OCI-M2 (cell line): ENCODE measurements around the gene VPS16.
"Not testable (repeated sequence)": the region's sequence is repeated elsewhere in the genome, so short reads cannot be mapped to it uniquely, and the experiment has no call there.

ENCODE experiments used
- DNase-seq: peaks from one replicate; lab custom pipeline; 2025; ENCODE audit not compliant: unreplicated experiment; lab: John Stamatoyannopoulos, UW

Gene VPS16

DNA sequence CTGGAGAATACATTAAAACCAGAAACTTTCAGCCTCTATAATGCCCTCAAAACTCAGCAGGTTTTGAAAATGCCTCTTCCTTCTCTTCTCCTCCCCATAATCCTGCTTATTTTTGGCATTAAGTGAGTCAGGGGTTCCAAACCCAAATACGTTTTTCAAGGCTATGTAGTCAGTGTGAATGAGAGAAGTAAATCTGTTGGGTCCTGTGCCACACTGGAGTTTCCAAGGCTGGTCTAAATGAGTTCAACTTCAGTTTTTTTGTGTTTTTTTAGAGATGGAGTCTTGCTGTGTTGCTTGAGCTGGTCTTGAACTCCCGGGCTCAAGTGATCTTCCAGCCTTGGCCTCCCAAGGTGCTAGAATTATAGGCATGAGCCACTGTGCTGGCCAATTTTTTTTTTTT is 53.7 kb downstream of the VPS16 start:
- DNase-seq = no peak

DNA sequence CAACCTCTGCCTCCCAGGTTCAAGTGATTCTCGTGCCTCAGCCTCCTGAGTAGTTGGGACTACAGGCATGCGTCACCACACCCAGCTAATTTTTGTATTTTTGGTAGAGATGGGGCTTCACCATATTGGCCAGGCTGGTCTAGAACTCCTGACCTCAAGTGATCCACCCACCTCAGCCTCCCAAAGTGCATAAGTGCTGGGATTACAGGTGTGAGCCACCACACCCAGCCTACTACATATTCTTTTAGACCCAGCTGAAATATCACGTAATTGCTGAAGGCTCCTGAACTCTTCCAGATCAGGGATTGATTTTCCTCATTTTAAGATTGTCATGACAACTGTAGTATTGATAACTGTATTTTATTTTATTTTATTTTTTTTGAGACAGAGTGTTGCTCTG is 54.6 kb downstream of the VPS16 start:
- not testable (repeated sequence) for DNase-seq

DNA sequence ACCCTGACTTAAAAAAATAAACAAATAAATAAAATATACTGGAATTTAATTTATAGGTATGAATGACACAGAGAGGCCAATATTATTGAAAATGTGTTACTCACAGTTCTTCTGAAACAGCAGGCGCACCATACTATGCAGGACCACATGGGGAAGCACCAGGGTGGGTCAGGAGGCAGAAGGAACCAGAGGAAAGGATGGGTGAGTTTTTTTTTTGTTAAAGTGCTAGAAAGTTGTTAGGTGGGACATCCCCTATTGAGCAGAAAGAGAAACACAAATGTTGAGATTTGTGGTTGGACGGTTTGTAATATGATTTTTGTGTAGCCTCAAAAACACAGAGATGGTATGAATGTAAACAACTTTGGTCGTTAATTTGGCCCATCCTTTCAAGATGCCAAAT is 58.7 kb downstream of the VPS16 start:
- no peak for DNase-seq

DNA sequence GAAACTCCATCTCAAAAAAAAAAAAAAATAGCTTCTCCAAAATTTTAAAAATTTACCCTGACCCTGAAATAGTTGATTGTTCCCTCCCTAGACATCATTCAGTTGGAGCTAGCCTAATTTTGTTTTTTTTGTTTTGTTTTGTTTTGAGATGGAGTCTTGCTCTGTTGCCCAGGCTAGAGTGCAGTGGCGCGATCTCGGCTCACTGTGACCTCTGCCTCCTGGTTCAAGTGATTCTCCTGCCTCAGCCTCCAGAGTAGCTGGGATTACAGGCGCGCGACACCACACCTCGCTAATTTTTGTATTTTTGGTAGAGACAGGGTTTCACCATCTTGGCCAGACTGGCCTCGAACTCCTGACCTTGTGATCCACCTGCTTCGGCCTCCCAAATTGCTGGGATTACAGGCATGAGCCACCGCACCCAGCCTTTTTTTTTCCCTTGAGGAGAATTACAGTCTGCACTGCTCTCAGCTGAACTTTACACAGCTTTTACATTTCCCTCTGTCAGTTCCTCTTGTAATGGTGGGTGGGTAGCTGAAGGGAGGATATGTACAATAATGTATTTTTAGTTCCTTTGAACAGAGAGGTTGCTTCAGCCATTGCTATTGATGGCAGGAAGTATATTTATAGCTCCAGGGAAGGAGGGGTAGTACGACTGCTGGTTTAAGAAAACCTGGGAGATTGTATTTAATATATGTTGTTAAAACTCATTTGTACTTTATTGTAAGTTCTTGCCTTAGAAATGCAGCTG is 60.5 kb downstream of the VPS16 start:
- DNase-seq = no peak

DNA sequence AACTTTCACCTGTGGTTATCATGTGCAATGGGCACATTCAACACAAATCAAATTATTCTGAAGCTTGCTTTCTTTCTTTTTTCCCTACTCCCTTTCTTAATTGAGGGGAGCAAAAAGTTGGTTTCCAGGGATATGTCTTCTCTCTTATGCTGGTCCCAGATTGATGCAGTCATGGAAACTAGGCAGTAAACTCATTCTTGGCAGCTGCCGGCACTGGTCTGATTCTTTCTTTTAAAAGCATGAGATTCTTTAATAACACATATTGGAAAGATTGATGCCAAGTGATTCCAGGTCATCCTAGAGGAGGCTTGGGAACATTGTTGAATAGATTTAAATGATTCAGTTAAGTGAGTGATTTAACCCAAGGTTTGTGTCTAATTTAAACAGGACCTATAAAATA is 61.7 kb downstream of the VPS16 start:
- no peak for DNase-seq

DNA sequence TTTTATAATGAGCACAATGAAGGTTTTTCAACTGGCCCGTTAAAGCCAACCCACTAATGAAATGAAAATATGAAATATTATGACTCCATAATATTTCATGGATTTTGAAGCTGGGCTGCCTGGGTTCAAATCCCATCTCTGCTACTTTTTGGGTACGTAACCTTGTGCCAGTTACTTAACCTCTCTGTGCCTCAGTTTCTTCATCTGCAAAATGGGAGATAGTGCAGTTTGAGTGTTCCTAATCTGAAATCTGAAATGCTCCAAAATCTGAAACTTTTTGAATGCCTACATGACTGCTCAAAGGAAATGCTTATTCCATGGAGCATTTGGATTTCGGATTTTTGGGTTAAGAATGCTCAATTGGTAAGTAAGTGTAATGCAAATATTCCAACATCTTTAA is 62.3 kb downstream of the VPS16 start:
- no peak for DNase-seq

DNA sequence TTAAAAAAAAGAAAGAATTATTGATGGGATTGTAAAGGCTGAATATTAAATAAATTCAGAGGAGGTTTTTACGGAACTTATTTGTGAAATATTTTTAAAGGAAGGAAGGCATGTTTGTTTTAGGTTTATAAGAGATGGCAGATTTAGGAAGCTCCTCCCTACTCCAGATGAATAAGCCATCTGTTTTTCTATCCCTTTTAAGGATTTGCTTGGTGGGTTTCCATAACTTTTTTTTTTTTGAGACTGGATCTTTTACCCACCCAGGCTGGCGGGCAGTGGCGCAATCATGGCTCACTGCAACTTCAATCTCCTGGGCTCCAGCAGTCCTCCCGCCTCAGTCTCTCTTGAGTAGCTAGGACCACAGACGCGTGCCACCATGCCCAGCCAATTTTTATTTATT is 63.1 kb downstream of the VPS16 start:
- no peak for DNase-seq

DNA sequence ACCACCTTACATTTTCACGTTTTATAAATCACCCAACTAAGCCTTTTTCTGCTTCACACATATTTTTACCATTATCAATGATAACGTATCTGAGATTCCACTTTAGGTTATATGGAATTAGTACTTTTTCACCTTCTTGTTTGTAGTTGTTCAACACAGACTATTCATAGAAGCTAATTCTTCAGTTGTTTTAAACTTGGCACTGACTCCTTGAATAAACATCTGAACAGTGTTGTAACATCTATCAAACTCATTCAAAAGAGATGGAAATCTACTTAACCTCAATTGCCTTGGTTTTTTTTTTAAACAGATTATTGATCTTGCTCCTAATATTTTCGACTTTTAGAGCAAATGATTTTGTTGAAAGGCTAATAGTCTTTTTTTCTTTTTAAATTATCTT is 67.0 kb downstream of the VPS16 start:
- DNase-seq = no peak

DNA sequence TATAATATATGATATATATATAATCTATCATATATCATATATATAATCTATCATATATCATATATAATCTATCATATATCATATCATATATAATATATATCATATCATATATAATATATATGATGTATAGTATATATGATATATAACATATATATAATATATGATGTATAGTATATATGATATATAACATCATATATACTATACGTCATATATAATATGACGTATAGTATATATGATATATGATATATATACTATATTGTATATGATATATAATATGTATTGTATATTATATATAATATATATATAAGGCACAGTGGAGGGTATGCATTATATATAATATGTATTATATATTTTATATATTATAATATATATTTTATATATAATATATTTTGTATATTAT is 69.4 kb downstream of the VPS16 start:
- no peak for DNase-seq

DNA sequence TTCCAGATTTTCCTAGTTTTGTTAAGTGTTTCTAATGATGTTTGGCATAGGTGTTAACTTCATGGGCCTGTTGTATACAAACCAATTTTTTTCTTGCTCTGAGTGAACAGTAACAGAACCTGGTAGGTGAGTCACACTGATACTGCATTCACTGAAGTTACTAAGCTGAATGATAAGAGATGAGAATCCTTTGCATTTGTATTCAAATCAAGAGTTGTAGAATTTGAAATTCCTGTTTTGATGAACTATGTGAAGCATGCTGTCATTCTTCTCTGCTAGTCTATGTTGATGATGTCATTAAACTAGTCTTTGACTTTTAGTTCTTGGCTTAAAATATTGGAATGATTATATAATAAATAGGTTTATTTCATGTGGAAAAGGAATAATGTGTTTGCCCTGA is 70.7 kb downstream of the VPS16 start:
- no peak for DNase-seq

DNA sequence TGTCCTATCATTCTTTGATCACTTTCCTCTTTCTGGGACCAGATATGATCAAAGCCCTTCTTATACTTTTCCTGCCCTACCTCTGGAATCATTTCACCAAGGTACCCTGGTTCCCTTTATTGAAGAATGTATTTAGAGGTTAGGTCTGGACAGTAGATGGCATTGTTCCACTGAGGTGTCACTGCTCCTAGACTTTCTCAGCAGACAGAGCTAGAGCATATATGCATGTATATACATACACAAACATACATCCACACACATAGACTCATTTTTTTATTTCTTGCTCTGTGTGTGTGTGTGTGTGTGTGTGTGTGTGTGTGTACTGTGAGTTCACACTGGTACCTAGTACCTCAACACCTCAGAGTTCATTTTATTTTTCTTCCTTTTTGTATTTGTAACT is 73.6 kb downstream of the VPS16 start:
- DNase-seq = no peak
